HPDE6-E6E7 (cell line): ENCODE data around the gene PLXNA2.

Experiments
- DNase-seq: peaks from one replicate; pipeline ENCODE4 v3.0.0; 2011; ENCODE audit warnings: missing footprints; ENCODE audit errors: extremely low spot score

The PLXNA2 gene

GRCh38 chr1:208268541-208269337, 24.6 kb upstream of the PLXNA2 start:
- DNase-seq, result no peak

- no peak for DNase-seq
Observed at GRCh38 chr1:208265525-208265924, 21.3 kb upstream of the PLXNA2 start.

- DNase-seq, result no peak
Observed at GRCh38 chr1:208265122-208265469, 20.9 kb upstream of the PLXNA2 start.

- DNase-seq, result no peak
Observed at GRCh38 chr1:208264469-208265121, 20.4 kb upstream of the PLXNA2 start.

GRCh38 chr1:208261874-208262273, 17.7 kb upstream of the PLXNA2 start:
- DNase-seq, result no peak

- no peak for DNase-seq
Observed at GRCh38 chr1:208258277-208258676, 14.1 kb upstream of the PLXNA2 start.

GRCh38 chr1:208257351-208257750, 13.2 kb upstream of the PLXNA2 start:
- no peak for DNase-seq

GRCh38 chr1:208256556-208256955, 12.4 kb upstream of the PLXNA2 start:
- no peak for DNase-seq

- no peak for DNase-seq
Observed at GRCh38 chr1:208256091-208256490, 11.9 kb upstream of the PLXNA2 start.

GRCh38 chr1:208254862-208255261, 10.7 kb upstream of the PLXNA2 start:
- DNase-seq, result no peak

- DNase-seq, result no peak
Observed at GRCh38 chr1:208254376-208254775, 10.2 kb upstream of the PLXNA2 start.

- no peak for DNase-seq
Observed at GRCh38 chr1:208252836-208253576, 8.8 kb upstream of the PLXNA2 start.

- peak; percentile 60 for DNase-seq
Observed at GRCh38 chr1:208251911-208252835, 8.0 kb upstream of the PLXNA2 start.

GRCh38 chr1:208251015-208251414, 6.8 kb upstream of the PLXNA2 start:
- no peak for DNase-seq

GRCh38 chr1:208250613-208251012, 6.4 kb upstream of the PLXNA2 start:
- no peak for DNase-seq

GRCh38 chr1:208248991-208249696, 5.0 kb upstream of the PLXNA2 start:
- DNase-seq, result no peak

- no peak for DNase-seq
Observed at GRCh38 chr1:208248307-208248801, 4.2 kb upstream of the PLXNA2 start.

GRCh38 chr1:208247696-208248095, 3.5 kb upstream of the PLXNA2 start:
- no peak for DNase-seq

GRCh38 chr1:208245185-208245705, 1.1 kb upstream of the PLXNA2 start:
- DNase-seq, result peak; percentile 62

- DNase-seq, result no peak
Observed at GRCh38 chr1:208243527-208243966, 637 bp downstream of the PLXNA2 start.
